ENCODE results near the gene ZNF664.

GRCh38 chr12:124006846-124007713, 34.1 kb downstream of the ZNF664 start:
- TF ChIP-seq CTCF (IDR thresholded peaks at IDR 0.05), result no peak
- TF ChIP-seq POLR2A (IDR thresholded peaks at IDR 0.05; ENCODE audit: low read depth), result no peak
